H1 (cell line): ENCODE measurements around the gene SH3BGRL3. TPM values are rescaled to one million over a fixed set of nuclear protein-coding genes. Genes with fewer than 3 reads are reported as not detected.

Source experiments
- CTCF ChIA-PET: fragments of 300-600 bp; sonication (Branson Sonifier 250); formaldehyde crosslinking; loops from one replicate; lab custom pipeline; 2021; ENCODE audit not compliant: partially characterized antibody; lab: Charles Lee
- POLR2A ChIA-PET: fragments of 300-600 bp; sonication (Branson Sonifier 250); formaldehyde crosslinking; loops from one replicate; lab custom pipeline; 2021; ENCODE audit warnings: inconsistent platforms; ENCODE audit not compliant: partially characterized antibody; lab: Charles Lee
- DNase-seq, 2 experiments: peaks; one replicate each; pipeline versions ENCODE4 v3.0.0 to v3.0.0-alpha.2; 2010 to 2022; ENCODE audit warnings: low spot score in 2 of 2, low read depth in 1 of 2, mixed read lengths in 1 of 2
- FAIRE-seq: peaks from 2 replicates; lab custom pipeline; 2011; peaks lifted over from hg19 to GRCh38; lab: Jason Lieb, UNC
- H2AFZ ChIP-seq: 2 replicates; pipeline ENCODE4 v1.8.1; 2012; ENCODE audit warnings: low read length, inconsistent platforms
- H2AK5ac ChIP-seq: 2 replicates; pipeline ENCODE4 v1.6.1; 2013; ENCODE audit warnings: low read depth, low read length
- H2BK120ac ChIP-seq: replicated peaks from 2 replicates; pipeline ENCODE3; 2013; ENCODE audit warnings: low read depth, low read length, inconsistent platforms
- H2BK12ac ChIP-seq: 2 replicates; pipeline ENCODE4 v1.6.1; 2013; ENCODE audit warnings: low read depth, low read length
- H2BK15ac ChIP-seq: 2 replicates; pipeline ENCODE4 v1.6.1; 2013; ENCODE audit warnings: low read length
- H2BK20ac ChIP-seq: 2 replicates; pipeline ENCODE4 v1.6.1; 2013; ENCODE audit warnings: low read length
- H2BK5ac ChIP-seq: 2 replicates; pipeline ENCODE4 v1.6.1; 2013; ENCODE audit warnings: low read depth, low read length
- H3K14ac ChIP-seq: 2 replicates; pipeline ENCODE4 v1.6.1; 2013; ENCODE audit warnings: inconsistent platforms; ENCODE audit not compliant: insufficient read length
- H3K18ac ChIP-seq: 2 replicates; pipeline ENCODE4 v1.6.1; 2013; ENCODE audit warnings: low read length; ENCODE audit errors: extremely low read depth
- H3K23ac ChIP-seq: 2 replicates; pipeline ENCODE4 v1.6.1; 2013; ENCODE audit warnings: inconsistent platforms; ENCODE audit not compliant: insufficient read length
- H3K23me2 ChIP-seq: 2 replicates; pipeline ENCODE4 v1.6.1; 2013; ENCODE audit warnings: low read depth, low read length
- H3K27ac ChIP-seq: 2 replicates; pipeline ENCODE4 v1.6.1; 2011; ENCODE audit warnings: low read depth, low read length, inconsistent platforms
- H3K27me3 ChIP-seq, 4 experiments: replicated peaks in 1 of 4; 1 replicate in 1 of 4; 2 replicates in 3 of 4; pipeline versions ENCODE4 v1.6.1 to v1.8.1; 2011 to 2013; ENCODE audit warnings: low read length in 3 of 4, mild to moderate bottlenecking in 3 of 4, inconsistent platforms in 2 of 4, mixed read lengths in 2 of 4, moderate library complexity in 1 of 4; ENCODE audit not compliant: control insufficient read depth in 3 of 4, insufficient read depth in 3 of 4; ENCODE audit errors: extremely low read depth in 1 of 4
- H3K36me3 ChIP-seq, 4 experiments: 2 replicates each; pipeline versions ENCODE4 v1.6.1 to v1.8.1; 2011 to 2013; ENCODE audit warnings: mild to moderate bottlenecking in 4 of 4, low read length in 3 of 4, moderate library complexity in 2 of 4, control low read depth in 1 of 4, inconsistent platforms in 1 of 4; ENCODE audit not compliant: insufficient read depth in 4 of 4, control insufficient read depth in 2 of 4
- H3K4ac ChIP-seq: replicated peaks from 2 replicates; pipeline ENCODE3; 2013; ENCODE audit warnings: low read length, low read depth, mixed read lengths, inconsistent platforms; ENCODE audit not compliant: insufficient read length
- H3K4me1 ChIP-seq, 4 experiments: replicated peaks in 1 of 4; 1 replicate in 1 of 4; 2 replicates in 3 of 4; pipeline versions ENCODE4 v1.6.1 to v1.8.1; 2011 to 2013; ENCODE audit warnings: low read length in 3 of 4, inconsistent platforms in 2 of 4, mixed read lengths in 1 of 4; ENCODE audit not compliant: insufficient read depth in 4 of 4, control insufficient read depth in 3 of 4
- H3K4me2 ChIP-seq, 2 experiments: 2 replicates each; pipeline versions ENCODE4 v1.6.1 to v1.8.1; 2011 to 2013; ENCODE audit warnings: low read depth in 2 of 2, low read length in 2 of 2, control low read depth in 1 of 2, inconsistent platforms in 1 of 2, mild to moderate bottlenecking in 1 of 2; ENCODE audit not compliant: insufficient read depth in 1 of 2
- H3K4me3 ChIP-seq, 4 experiments: fragments of 200-600, 300-600 bp in 1 of 4; sonication (generic), shearing (Covaris generic), sonication (Bioruptor Twin) in 1 of 4; 2 replicates each; pipeline versions ENCODE4 v1.5.1 to v1.8.1; 2011 to 2016; ENCODE audit warnings: low read length in 4 of 4, low read depth in 3 of 4, control low read depth in 2 of 4, inconsistent platforms in 2 of 4, mild to moderate bottlenecking in 2 of 4, mixed read lengths in 1 of 4, moderate library complexity in 1 of 4; ENCODE audit not compliant: insufficient read depth in 2 of 4; ENCODE audit errors: extremely low read depth in 1 of 4
- H3K56ac ChIP-seq: replicated peaks from 2 replicates; pipeline ENCODE3; 2013; ENCODE audit warnings: low read depth, mild to moderate bottlenecking, mixed read lengths, low read length, inconsistent platforms; ENCODE audit not compliant: insufficient read length
- H3K79me1 ChIP-seq: 2 replicates; pipeline ENCODE4 v1.6.1; 2013; ENCODE audit warnings: low read depth, low read length, control low read depth
- H3K79me2 ChIP-seq, 2 experiments: 2 replicates each; pipeline versions ENCODE4 v1.6.1 to v1.8.1; 2012 to 2013; ENCODE audit warnings: low read length in 2 of 2, mild to moderate bottlenecking in 2 of 2, inconsistent platforms in 1 of 2; ENCODE audit not compliant: insufficient read depth in 2 of 2, control insufficient read depth in 1 of 2
- H3K9ac ChIP-seq, 4 experiments: replicated peaks in 1 of 4; 1 replicate in 1 of 4; 2 replicates in 3 of 4; pipeline versions ENCODE4 v1.6.1 to v1.8.1; 2011 to 2013; ENCODE audit warnings: low read depth in 3 of 4, low read length in 3 of 4, control low read depth in 2 of 4, mild to moderate bottlenecking in 2 of 4, moderate library complexity in 2 of 4, inconsistent platforms in 1 of 4; ENCODE audit errors: extremely low read depth in 1 of 4
- H3K9me3 ChIP-seq, 2 experiments: 2 replicates each; pipeline versions ENCODE4 v1.6.1 to v1.8.1; 2012 to 2013; ENCODE audit warnings: mild to moderate bottlenecking in 2 of 2, moderate library complexity in 2 of 2, control low read depth in 1 of 2, inconsistent platforms in 1 of 2, low read depth in 1 of 2, low read length in 1 of 2, mixed read lengths in 1 of 2; ENCODE audit not compliant: insufficient read depth in 2 of 2
- H4K20me1 ChIP-seq, 2 experiments: replicated peaks in 1 of 2; 2 replicates each; pipeline versions ENCODE3 to v1.8.1; 2011 to 2013; ENCODE audit warnings: inconsistent platforms in 2 of 2, low read length in 2 of 2, mild to moderate bottlenecking in 1 of 2; ENCODE audit not compliant: insufficient read depth in 2 of 2, control insufficient read depth in 1 of 2
- H4K5ac ChIP-seq: 2 replicates; pipeline ENCODE4 v1.6.1; 2013; ENCODE audit warnings: low read length, low read depth, mixed read lengths, inconsistent platforms; ENCODE audit not compliant: insufficient read length
- H4K8ac ChIP-seq: 2 replicates; pipeline ENCODE4 v1.8.0; 2013; ENCODE audit warnings: mild to moderate bottlenecking, moderate library complexity, low read length, inconsistent platforms; ENCODE audit not compliant: insufficient read depth; ENCODE audit errors: extremely low read depth
- H4K91ac ChIP-seq: replicated peaks from 2 replicates; pipeline ENCODE3; 2013; ENCODE audit warnings: low read length, mixed read lengths, inconsistent platforms; ENCODE audit not compliant: insufficient read length
- BCL11A ChIP-seq, 2 experiments: IDR thresholded peaks; one replicate each; pipeline ENCODE4 v1.6.1; 2011; ENCODE audit warnings: low read depth in 2 of 2, low read length in 2 of 2, mild to moderate bottlenecking in 2 of 2
- CREB1 ChIP-seq: IDR thresholded peaks from 2 replicates; pipeline ENCODE4 v1.6.1; 2012; ENCODE audit warnings: inconsistent platforms
- HDAC6 ChIP-seq: IDR thresholded peaks from one replicate; pipeline ENCODE4 v1.7.1; 2012; ENCODE audit warnings: low read depth, mild to moderate bottlenecking, inconsistent platforms, low read length, moderate library complexity
- RXRA ChIP-seq: IDR thresholded peaks from 2 replicates; pipeline ENCODE4 v1.6.1; 2011; ENCODE audit warnings: low read depth, mild to moderate bottlenecking, low read length, moderate library complexity; ENCODE audit not compliant: insufficient read depth
- SIRT6 ChIP-seq: IDR thresholded peaks from one replicate; pipeline ENCODE4 v1.7.1; 2012; ENCODE audit warnings: low read length, inconsistent platforms
- WGBS, 2 experiments: shearing (Covaris generic) in 1 of 2; methylation state at CpG; one replicate each; pipeline versions ENCODE4 v1.1.6 to v1.1.7; 2013 to 2015; ENCODE audit warnings: low lambda C conversion rate in 2 of 2, mixed read lengths in 2 of 2, inconsistent platforms in 1 of 2, low coverage in 1 of 2, missing lambda C conversion rate in 1 of 2; ENCODE audit not compliant: insufficient replicate concordance in 2 of 2, insufficient coverage in 1 of 2, insufficient read length in 1 of 2; ENCODE audit errors: extremely low coverage in 1 of 2, missing lambda C conversion rate in 1 of 2; 5-methylcytosine and 5-hydroxymethylcytosine counted together
- polyA plus RNA-seq, 7 experiments: library from polyadenylated mRNA; depleted of rRNA in 3 of 7; stranded (reverse) in 5 of 7; unstranded in 2 of 7; fragments of >200 nt in 5 of 7; fragments of 200-250 nt in 2 of 7; gene quantifications; 1 replicate in 5 of 7; 2 replicates in 1 of 7; 4 replicates in 1 of 7; pipeline versions ENCODE4 v1.2.1 to v1.2.3, GENCODE V29; 2011 to 2013; ENCODE audit warnings: missing spikeins in 2 of 7, mixed read lengths in 2 of 7
- total RNA-seq: library from RNA; stranded (reverse); fragmentation: NEBNext Ultra II Directional; extraction: Animal tissue kit (Norgen Biotek cat#: 25700); gene quantifications from 2 replicates; pipeline ENCODE4 v1.2.1, GENCODE V29; 2021

Gene SH3BGRL3
- total and polyA plus RNA-seq, 2 of the 8 experiments (the other 6 are each of a cell fraction or from before 2014, with no cell fraction given), result 77.8 to 107 TPM

DNA sequence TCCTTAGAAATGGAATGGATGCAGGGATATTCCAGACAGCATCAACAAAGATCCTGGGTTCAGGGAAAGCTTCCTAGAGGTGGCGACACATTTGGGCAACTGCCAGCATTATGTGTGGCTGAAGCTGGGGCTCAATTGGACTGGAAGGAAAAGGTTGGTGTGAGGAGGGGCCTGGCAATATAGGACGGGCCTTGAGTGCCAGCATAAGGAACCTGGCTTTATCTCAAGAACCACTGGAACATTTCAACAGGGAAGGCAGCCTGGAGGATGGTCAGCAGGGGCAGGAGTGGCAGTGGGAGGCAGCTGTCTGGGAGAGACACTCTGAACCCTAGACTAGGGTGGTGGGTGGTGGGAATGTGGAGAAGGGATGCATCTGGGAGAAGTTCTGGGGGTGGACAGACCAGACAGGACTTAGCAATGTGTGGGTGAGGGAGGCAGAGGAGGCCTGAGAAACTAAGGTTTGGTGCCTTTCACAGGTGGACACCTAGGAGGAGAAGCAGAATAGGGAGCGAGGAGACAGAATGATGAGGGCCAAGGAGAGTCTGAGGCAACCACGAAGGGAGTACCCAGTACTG is 3.5 kb downstream of the SH3BGRL3 start:
- Histone ChIP-seq H2BK12ac (peak overlapping the region; percentile 28; the same call in 1 of the 2 replicates), H4K91ac (no peak overlapping the region), H3K79me2 (peaks cover 0 to 5% of the 10 kb centered on the region in 2 experiments; a peak in 1 of 4 replicates), H3K79me1 (no peaks in the 10 kb centered on the region), H2AFZ (no peak overlapping the region), H3K4me2 (no peak overlapping the region), H3K4ac (no peak overlapping the region), H4K8ac (no peak overlapping the region), H3K9ac (no peak overlapping the region), H4K5ac (no peak overlapping the region), H2BK120ac (no peak overlapping the region), H3K23me2 (peaks cover 9% of the 10 kb centered on the region; the same call in 1 of the 2 replicates), H2BK20ac (no peak overlapping the region), H3K56ac (no peak overlapping the region), H4K20me1 (peaks cover 4 to 19% of the 10 kb centered on the region in 2 experiments), H3K27me3 (no peaks in the 10 kb centered on the region), H2BK5ac (no peak overlapping the region), H3K4me3 (no peak overlapping the region), H3K4me1 (peaks cover 8 to 37% (median 22%) of the 10 kb centered on the region in 4 experiments), H3K23ac (no peak overlapping the region), H3K27ac (no peak overlapping the region), H3K36me3 (peaks cover 0 to 4% (median 0%) of the 10 kb centered on the region in 4 experiments; a peak in 1 of 8 replicates), H2BK15ac (no peak overlapping the region), H3K18ac (no peak overlapping the region), H3K9me3 (no peaks in the 10 kb centered on the region), H2AK5ac (no peak overlapping the region), H3K14ac (no peak overlapping the region)
- ChIA-PET POLR2A (interaction anchor here (0.7 to 3.1 kb wide), 7 partner anchors 18 to 130 kb away, joined by 3 to 13 read pairs (median 3); partner anchors contain the start of genes CRYBG2 and LIN28A), CTCF (interaction anchor here (0.8 to 39.7 kb wide), 8 partner anchors 7 to 149 kb away, joined by 3 to 1530 read pairs (median 42); partner anchors contain the start of genes CATSPER4, CD52, CRYBG2 and DHDDS)
- DNase-seq (no peak), FAIRE-seq (no peak)
- TF ChIP-seq BCL11A (IDR thresholded peaks at IDR 0.05; ENCODE audit: low read depth in 2 of 2, low read length in 2 of 2), result no peak
- TF ChIP-seq RXRA, result no peak
- no peak for TF ChIP-seq HDAC6
- TF ChIP-seq CREB1, result no peak
- no peak for TF ChIP-seq SIRT6
- 88% methylated on average over 4 of the region's 4 CpGs; no CpG with 5 or more reads in 1 of the 2 experiments for WGBS, 2 experiments
